Ishikawa (cell line): ENCODE data around the gene VAPB.

Experiments used
- CEBPB ChIP-seq: IDR thresholded peaks from 2 replicates; pipeline ENCODE4 v1.6.1; 2012
- CREB1 ChIP-seq: IDR thresholded peaks from 2 replicates; pipeline ENCODE4 v1.6.1; 2012; ENCODE audit warnings: low read depth
- EGR1 ChIP-seq: IDR thresholded peaks from 2 replicates; pipeline ENCODE4 v1.6.1; 2012
- EP300 ChIP-seq: IDR thresholded peaks from 2 replicates; pipeline ENCODE4 v1.6.1; 2012; ENCODE audit warnings: borderline replicate concordance
- FOXM1 ChIP-seq: IDR thresholded peaks from 2 replicates; pipeline ENCODE4 v1.6.1; 2012; ENCODE audit warnings: low read depth, borderline replicate concordance
- NFIC ChIP-seq: IDR thresholded peaks from 2 replicates; pipeline ENCODE4 v1.6.1; 2012
- RAD21 ChIP-seq: IDR thresholded peaks from 2 replicates; pipeline ENCODE4 v1.6.1; 2012; ENCODE audit warnings: low read depth
- TAF1 ChIP-seq: IDR thresholded peaks from 2 replicates; pipeline ENCODE4 v1.6.1; 2012; ENCODE audit warnings: low read depth, mild to moderate bottlenecking
- TCF12 ChIP-seq: IDR thresholded peaks from 2 replicates; pipeline ENCODE4 v1.6.1; 2012; ENCODE audit warnings: low read depth
- TEAD4 ChIP-seq: IDR thresholded peaks from 2 replicates; pipeline ENCODE4 v1.6.1; 2012
- YY1 ChIP-seq: IDR thresholded peaks from 2 replicates; pipeline ENCODE4 v1.6.1; 2012; ENCODE audit warnings: low read depth
- ZBTB7A ChIP-seq: IDR thresholded peaks from 2 replicates; pipeline ENCODE4 v1.6.1; 2012; ENCODE audit warnings: low read depth
- TF ChIP-seq, protein P1 (sequence below): IDR thresholded peaks from 2 replicates; pipeline ENCODE4 v1.6.1; 2012; ENCODE audit warnings: low read depth, mild to moderate bottlenecking
- TF ChIP-seq, protein P2 (sequence below): IDR thresholded peaks from 2 replicates; pipeline ENCODE4 v1.6.1; 2012
- TF ChIP-seq, protein P3 (sequence below): IDR thresholded peaks from 2 replicates; pipeline ENCODE4 v1.6.1; 2012

VAPB gene

DNA sequence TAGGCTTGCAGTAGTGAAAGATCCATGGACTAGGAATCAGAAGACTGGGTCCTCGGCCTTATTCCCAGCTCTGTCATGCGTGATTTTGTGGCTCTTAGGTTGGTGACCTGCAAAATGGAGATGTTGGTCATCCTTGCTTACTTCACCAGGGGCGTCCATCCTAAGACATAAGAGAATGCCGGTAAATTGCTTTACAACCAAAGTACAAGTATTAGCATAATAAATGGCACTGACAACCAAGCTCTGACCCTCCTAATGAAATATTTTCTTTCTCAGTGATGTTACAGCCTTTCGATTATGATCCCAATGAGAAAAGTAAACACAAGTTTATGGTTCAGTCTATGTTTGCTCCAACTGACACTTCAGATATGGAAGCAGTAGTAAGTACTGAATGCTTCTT, 45.3 kb downstream of the VAPB start:
- TF ChIP-seq TEAD4: no peak
- TF ChIP-seq, protein P1, sequence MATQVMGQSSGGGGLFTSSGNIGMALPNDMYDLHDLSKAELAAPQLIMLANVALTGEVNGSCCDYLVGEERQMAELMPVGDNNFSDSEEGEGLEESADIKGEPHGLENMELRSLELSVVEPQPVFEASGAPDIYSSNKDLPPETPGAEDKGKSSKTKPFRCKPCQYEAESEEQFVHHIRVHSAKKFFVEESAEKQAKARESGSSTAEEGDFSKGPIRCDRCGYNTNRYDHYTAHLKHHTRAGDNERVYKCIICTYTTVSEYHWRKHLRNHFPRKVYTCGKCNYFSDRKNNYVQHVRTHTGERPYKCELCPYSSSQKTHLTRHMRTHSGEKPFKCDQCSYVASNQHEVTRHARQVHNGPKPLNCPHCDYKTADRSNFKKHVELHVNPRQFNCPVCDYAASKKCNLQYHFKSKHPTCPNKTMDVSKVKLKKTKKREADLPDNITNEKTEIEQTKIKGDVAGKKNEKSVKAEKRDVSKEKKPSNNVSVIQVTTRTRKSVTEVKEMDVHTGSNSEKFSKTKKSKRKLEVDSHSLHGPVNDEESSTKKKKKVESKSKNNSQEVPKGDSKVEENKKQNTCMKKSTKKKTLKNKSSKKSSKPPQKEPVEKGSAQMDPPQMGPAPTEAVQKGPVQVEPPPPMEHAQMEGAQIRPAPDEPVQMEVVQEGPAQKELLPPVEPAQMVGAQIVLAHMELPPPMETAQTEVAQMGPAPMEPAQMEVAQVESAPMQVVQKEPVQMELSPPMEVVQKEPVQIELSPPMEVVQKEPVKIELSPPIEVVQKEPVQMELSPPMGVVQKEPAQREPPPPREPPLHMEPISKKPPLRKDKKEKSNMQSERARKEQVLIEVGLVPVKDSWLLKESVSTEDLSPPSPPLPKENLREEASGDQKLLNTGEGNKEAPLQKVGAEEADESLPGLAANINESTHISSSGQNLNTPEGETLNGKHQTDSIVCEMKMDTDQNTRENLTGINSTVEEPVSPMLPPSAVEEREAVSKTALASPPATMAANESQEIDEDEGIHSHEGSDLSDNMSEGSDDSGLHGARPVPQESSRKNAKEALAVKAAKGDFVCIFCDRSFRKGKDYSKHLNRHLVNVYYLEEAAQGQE: no peak
- TF ChIP-seq EGR1: no peak
- TF ChIP-seq TCF12: no peak
- no peak for TF ChIP-seq CEBPB
- TF ChIP-seq CREB1: no peak
- TF ChIP-seq, protein P2, sequence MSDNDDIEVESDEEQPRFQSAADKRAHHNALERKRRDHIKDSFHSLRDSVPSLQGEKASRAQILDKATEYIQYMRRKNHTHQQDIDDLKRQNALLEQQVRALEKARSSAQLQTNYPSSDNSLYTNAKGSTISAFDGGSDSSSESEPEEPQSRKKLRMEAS: no peak
- no peak for TF ChIP-seq NFIC
- TF ChIP-seq, protein P3, sequence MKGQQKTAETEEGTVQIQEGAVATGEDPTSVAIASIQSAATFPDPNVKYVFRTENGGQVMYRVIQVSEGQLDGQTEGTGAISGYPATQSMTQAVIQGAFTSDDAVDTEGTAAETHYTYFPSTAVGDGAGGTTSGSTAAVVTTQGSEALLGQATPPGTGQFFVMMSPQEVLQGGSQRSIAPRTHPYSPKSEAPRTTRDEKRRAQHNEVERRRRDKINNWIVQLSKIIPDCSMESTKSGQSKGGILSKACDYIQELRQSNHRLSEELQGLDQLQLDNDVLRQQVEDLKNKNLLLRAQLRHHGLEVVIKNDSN: no peak
- no peak for TF ChIP-seq RAD21
- no peak for TF ChIP-seq FOXM1
- TF ChIP-seq ZBTB7A: no peak
- no peak for TF ChIP-seq EP300

DNA sequence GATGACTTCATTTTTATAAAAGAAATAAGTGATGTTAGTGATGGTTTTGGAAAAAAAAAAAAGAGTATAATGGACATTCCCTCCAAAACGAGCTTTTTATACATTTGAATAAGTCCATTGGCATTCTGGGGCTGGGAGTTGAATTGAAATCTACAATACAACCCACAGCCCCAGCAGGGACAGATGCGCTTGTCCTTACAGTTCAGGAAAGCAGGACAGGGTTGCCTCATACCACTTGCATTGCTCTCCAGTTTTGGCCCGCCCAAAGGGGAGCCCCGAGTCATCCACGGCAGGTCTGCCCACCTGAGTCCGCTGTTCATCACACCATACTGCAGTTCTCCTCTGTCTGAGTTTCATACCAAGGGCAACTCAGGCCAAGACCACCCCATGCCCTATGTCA, 46.2 kb downstream of the VAPB start:
- TF ChIP-seq FOXM1 (no peak), TAF1 (no peak), YY1 (no peak), TEAD4 (no peak), NFIC (no peak), CEBPB (no peak), TCF12 (no peak), CREB1 (no peak), EGR1 (no peak), EP300 (no peak)

DNA sequence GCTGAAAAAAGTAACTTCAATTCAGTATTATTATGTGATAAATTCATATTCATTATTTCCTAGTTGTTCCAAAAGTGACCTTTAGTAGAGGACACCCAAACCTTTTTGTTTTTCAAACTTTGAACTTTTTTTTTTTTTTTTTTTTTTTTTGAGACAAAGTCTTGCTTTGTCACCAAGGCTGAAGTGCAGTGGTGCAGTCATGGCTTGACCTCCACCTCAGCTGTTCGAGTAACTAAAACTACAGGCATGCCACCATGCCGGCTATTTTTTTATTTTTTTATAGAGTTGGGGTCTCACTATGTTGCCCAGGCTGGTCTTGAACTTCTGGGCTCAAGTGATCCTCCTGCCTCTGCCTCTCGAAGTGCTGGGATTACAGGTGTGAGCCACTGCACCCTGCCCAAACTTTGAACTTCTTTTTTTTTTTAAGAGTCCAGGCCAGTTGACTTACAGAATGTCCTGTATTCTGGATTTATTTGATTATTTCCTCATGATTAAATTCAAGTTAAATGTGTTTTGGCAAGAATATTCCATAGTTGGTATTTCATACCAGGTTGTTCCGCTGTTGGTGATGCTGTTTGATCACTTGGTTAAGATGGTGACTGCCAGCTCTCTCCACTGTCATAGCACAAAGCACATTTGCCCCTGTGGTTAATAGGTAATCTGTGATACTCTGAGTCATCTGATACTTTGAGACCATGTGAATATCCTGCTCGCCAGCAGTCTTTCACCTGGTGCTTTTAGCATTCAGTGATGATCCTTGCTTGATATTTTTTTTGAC, 48.0 kb downstream of the VAPB start:
- TF ChIP-seq YY1 (no peak), TEAD4 (no peak), ZBTB7A (no peak), CREB1 (no peak), TCF12 (no peak), EGR1 (no peak), EP300 (no peak), TAF1 (no peak)
- TF ChIP-seq, protein P1: no peak
- TF ChIP-seq, protein P3: no peak
- TF ChIP-seq, protein P2: no peak

DNA sequence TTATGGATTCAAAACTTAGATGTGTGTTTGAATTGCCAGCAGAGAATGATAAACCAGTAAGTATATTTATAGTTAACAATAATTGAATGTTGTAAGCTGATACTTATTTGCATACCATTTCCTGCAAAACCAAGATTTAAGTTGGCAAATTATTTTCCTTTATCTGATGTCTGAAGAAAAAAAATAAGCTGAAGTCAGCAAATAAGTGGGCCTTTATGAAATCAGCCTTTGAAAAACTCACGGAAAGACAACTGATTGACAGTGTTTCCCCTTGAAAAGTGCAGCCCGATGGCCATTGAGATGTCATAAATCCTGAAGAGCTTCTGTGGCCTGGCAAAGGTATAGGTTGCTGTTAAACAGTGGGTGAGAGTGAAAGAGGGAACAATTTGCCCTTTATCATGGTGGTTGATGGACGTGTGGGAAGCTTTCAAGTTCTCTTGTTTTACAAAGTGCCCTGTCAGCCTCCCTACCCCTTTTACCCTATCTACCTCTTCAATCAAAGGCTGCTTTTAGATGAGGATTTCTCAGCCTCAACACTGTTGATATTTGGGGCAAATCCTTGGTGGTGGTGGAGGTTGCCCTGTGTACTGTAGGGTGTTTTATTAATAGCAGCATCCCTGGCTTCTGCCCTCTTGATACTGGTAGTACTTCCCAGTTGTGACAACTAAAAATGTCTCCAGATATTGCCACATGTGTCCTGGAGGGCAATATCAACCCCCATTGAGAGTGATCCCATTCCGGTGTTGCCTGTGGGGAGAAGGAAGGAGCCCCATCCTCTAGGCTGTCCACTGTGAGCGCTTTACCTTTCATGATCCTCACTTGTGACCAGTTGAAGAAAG, 50.2 kb downstream of the VAPB start:
- TF ChIP-seq EP300 (no peak), TAF1 (no peak)
- TF ChIP-seq, protein P2: no peak

DNA sequence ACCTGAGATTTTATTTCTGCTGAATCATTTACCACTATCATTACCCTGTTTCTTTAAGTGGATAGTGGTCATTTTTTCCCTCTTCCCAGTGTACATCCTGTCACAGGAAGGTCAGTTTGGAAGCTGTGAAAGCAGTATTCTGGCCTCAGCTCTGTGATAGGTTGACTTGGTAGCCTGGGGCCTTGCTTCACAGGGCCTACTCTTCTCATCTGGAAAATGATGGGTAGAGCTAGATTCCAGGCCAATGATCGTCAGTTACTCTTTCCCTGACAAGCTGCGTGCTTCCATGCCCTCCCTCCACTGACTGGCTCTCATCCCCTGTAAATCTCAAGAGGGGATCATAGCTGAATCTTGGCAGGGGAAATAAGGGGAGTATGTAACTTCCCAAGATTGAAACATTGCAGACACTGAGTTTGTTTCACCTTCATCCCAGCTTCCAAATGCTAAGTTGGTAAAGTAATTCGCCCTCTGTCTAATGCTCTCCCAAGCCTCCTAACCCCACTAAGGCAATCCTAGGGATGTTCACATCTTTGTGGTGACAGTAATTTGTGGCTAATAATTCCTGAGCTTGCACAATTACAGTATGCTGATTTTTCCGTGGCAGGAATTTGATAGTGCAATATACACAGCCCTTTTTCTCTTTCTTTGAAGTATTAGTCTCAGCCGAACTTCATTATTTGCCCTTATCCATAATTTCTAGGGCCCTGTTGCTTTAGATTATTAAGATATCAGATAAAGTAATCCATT, 51.2 kb downstream of the VAPB start:
- TF ChIP-seq NFIC (no peak), RAD21 (no peak), FOXM1 (no peak), CREB1 (no peak), TCF12 (no peak), TAF1 (no peak)
- TF ChIP-seq, protein P3: no peak
- TF ChIP-seq, protein P1: no peak
- TF ChIP-seq, protein P2: no peak
